ENCODE results near the gene RNF151.

The RNF151 gene

GRCh38 chr16:1976951-1977874 is 10.6 kb downstream of the RNF151 start:
- Histone ChIP-seq H2AK5ac (ENCODE audit: low read length) (no peak overlapping the region), H3K27ac (ENCODE audit: low read depth, low read length) (no peak overlapping the region), H3K23ac (ENCODE audit: low read length) (no peak overlapping the region), H3K4me1 (ENCODE audit: control insufficient read depth, low read depth, low read length) (no peaks in the 10 kb centered on the region), H3K4me2 (ENCODE audit: low read length) (no peak overlapping the region), H3K9ac (ENCODE audit: low read length) (no peak overlapping the region), H3K4ac (ENCODE audit: low read depth, low read length) (no peak overlapping the region), H2BK120ac (ENCODE audit: low read depth, low read length) (no peak overlapping the region), H4K8ac (ENCODE audit: low read depth, low read length) (no peak overlapping the region), H2BK5ac (ENCODE audit: low read length) (no peak overlapping the region), H2BK15ac (replicated peaks; ENCODE audit: low read depth) (no peak overlapping the region), H3K4me3 (ENCODE audit: low read length) (no peak overlapping the region), H3K79me2 (ENCODE audit: control insufficient read depth, insufficient read depth, low read length) (peaks cover 11% of the 10 kb centered on the region), H4K5ac (ENCODE audit: low read length) (no peak overlapping the region), H3K56ac (ENCODE audit: low read length) (no peak overlapping the region), H3K79me1 (ENCODE audit: low read length) (peaks cover 4% of the 10 kb centered on the region), H3K36me3 (ENCODE audit: control insufficient read depth, insufficient read depth, low read length) (peaks cover 4% of the 10 kb centered on the region), H3K27me3 (ENCODE audit: insufficient read depth, low read length, poor library complexity) (peaks cover 9% of the 10 kb centered on the region), H3K18ac (ENCODE audit: low read length) (no peak overlapping the region)
- no peak for DNase-seq
- WGBS (ENCODE audit: extremely low coverage, insufficient coverage, low lambda C conversion rate): no CpG with 5 or more reads among the region's 33 CpGs

GRCh38 chr16:1977875-1978268 is 11.2 kb downstream of the RNF151 start:
- no peak overlapping the region for H2AK5ac ChIP-seq (ENCODE audit: low read length)
- H3K9ac ChIP-seq (ENCODE audit: low read length): no peak overlapping the region
- H3K4ac ChIP-seq (ENCODE audit: low read depth, low read length): no peak overlapping the region
- H3K36me3 ChIP-seq (ENCODE audit: control insufficient read depth, insufficient read depth, low read length): peaks cover 4% of the 10 kb centered on the region
- H3K23ac ChIP-seq (ENCODE audit: low read length): no peak overlapping the region
- H3K4me2 ChIP-seq (ENCODE audit: low read length): no peak overlapping the region
- H2BK5ac ChIP-seq (ENCODE audit: low read length): no peak overlapping the region
- H3K79me2 ChIP-seq (ENCODE audit: control insufficient read depth, insufficient read depth, low read length): peaks cover 4% of the 10 kb centered on the region
- H3K79me1 ChIP-seq (ENCODE audit: low read length): peaks cover under 1% of the 10 kb centered on the region
- no peaks in the 10 kb centered on the region for H3K4me1 ChIP-seq (ENCODE audit: control insufficient read depth, low read depth, low read length)
- H3K4me3 ChIP-seq (ENCODE audit: low read length): no peak overlapping the region
- H3K27me3 ChIP-seq (ENCODE audit: insufficient read depth, low read length, poor library complexity): peaks cover 9% of the 10 kb centered on the region
- DNase-seq: no peak
- H4K5ac ChIP-seq (ENCODE audit: low read length): no peak overlapping the region
- no peak overlapping the region for H2BK120ac ChIP-seq (ENCODE audit: low read depth, low read length)
- no peak overlapping the region for H3K56ac ChIP-seq (ENCODE audit: low read length)
- H3K18ac ChIP-seq (ENCODE audit: low read length): no peak overlapping the region
- H3K27ac ChIP-seq (ENCODE audit: low read depth, low read length): no peak overlapping the region
- no CpG with 5 or more reads among the region's 18 CpGs for WGBS (ENCODE audit: extremely low coverage, insufficient coverage, low lambda C conversion rate)
- H4K8ac ChIP-seq (ENCODE audit: low read depth, low read length): no peak overlapping the region
- H2BK15ac ChIP-seq (replicated peaks; ENCODE audit: low read depth): no peak overlapping the region

GRCh38 chr16:1978476-1979120 is 11.9 kb downstream of the RNF151 start:
- Histone ChIP-seq H2AK5ac (ENCODE audit: low read length) (no peak overlapping the region), H3K4ac (ENCODE audit: low read depth, low read length) (no peak overlapping the region), H3K4me2 (ENCODE audit: low read length) (peak overlapping the region; percentile 14), H3K79me1 (ENCODE audit: low read length) (no peaks in the 10 kb centered on the region), H3K36me3 (ENCODE audit: control insufficient read depth, insufficient read depth, low read length) (peaks cover 4% of the 10 kb centered on the region), H2BK5ac (ENCODE audit: low read length) (no peak overlapping the region), H3K4me3 (ENCODE audit: low read length) (no peak overlapping the region), H3K27me3 (ENCODE audit: insufficient read depth, low read length, poor library complexity) (peaks cover 9% of the 10 kb centered on the region), H2BK120ac (ENCODE audit: low read depth, low read length) (no peak overlapping the region), H3K27ac (ENCODE audit: low read depth, low read length) (no peak overlapping the region), H3K4me1 (ENCODE audit: control insufficient read depth, low read depth, low read length) (peaks cover 3% of the 10 kb centered on the region), H4K8ac (ENCODE audit: low read depth, low read length) (no peak overlapping the region), H3K9ac (ENCODE audit: low read length) (peak overlapping the region; percentile 62), H2BK15ac (replicated peaks; ENCODE audit: low read depth) (no peak overlapping the region), H3K56ac (ENCODE audit: low read length) (peak overlapping the region; percentile 83), H3K23ac (ENCODE audit: low read length) (no peak overlapping the region), H3K79me2 (ENCODE audit: control insufficient read depth, insufficient read depth, low read length) (no peaks in the 10 kb centered on the region), H4K5ac (ENCODE audit: low read length) (no peak overlapping the region), H3K18ac (ENCODE audit: low read length) (no peak overlapping the region)
- no peak for DNase-seq
- WGBS (ENCODE audit: extremely low coverage, insufficient coverage, low lambda C conversion rate): no CpG with 5 or more reads among the region's 37 CpGs

GRCh38 chr16:1979271-1980029 is 12.8 kb downstream of the RNF151 start:
- WGBS (ENCODE audit: extremely low coverage, insufficient coverage, low lambda C conversion rate): no CpG with 5 or more reads among the region's 70 CpGs
- Histone ChIP-seq H3K4me1 (ENCODE audit: control insufficient read depth, low read depth, low read length) (peaks cover 3% of the 10 kb centered on the region), H3K79me2 (ENCODE audit: control insufficient read depth, insufficient read depth, low read length) (no peaks in the 10 kb centered on the region), H4K5ac (ENCODE audit: low read length) (no peak overlapping the region), H3K4me2 (ENCODE audit: low read length) (peak overlapping the region; percentile 15), H3K9ac (ENCODE audit: low read length) (peak overlapping the region; percentile 62), H2AK5ac (ENCODE audit: low read length) (no peak overlapping the region), H3K18ac (ENCODE audit: low read length) (no peak overlapping the region), H3K4ac (ENCODE audit: low read depth, low read length) (no peak overlapping the region), H3K23ac (ENCODE audit: low read length) (no peak overlapping the region), H2BK15ac (replicated peaks; ENCODE audit: low read depth) (no peak overlapping the region), H2BK5ac (ENCODE audit: low read length) (no peak overlapping the region), H3K56ac (ENCODE audit: low read length) (peak overlapping the region; percentile 83), H3K27ac (ENCODE audit: low read depth, low read length) (no peak overlapping the region), H3K79me1 (ENCODE audit: low read length) (no peaks in the 10 kb centered on the region), H3K36me3 (ENCODE audit: control insufficient read depth, insufficient read depth, low read length) (peaks cover 4% of the 10 kb centered on the region), H4K8ac (ENCODE audit: low read depth, low read length) (no peak overlapping the region), H3K27me3 (ENCODE audit: insufficient read depth, low read length, poor library complexity) (peaks cover 9% of the 10 kb centered on the region), H2BK120ac (ENCODE audit: low read depth, low read length) (no peak overlapping the region), H3K4me3 (ENCODE audit: low read length) (no peak overlapping the region)
- DNase-seq: peak; percentile 50

- no peak for DNase-seq
Observed at GRCh38 chr16:1980030-1980769, 13.5 kb downstream of the RNF151 start.

More at GRCh38 chr16:1980030-1980769, 13.5 kb downstream of the RNF151 start:
- Histone ChIP-seq H4K5ac (ENCODE audit: low read length) (no peak overlapping the region), H3K4me2 (ENCODE audit: low read length) (no peak overlapping the region), H3K79me1 (ENCODE audit: low read length) (peaks cover 5% of the 10 kb centered on the region), H3K27me3 (ENCODE audit: insufficient read depth, low read length, poor library complexity) (peaks cover 9% of the 10 kb centered on the region), H3K79me2 (ENCODE audit: control insufficient read depth, insufficient read depth, low read length) (peaks cover 2% of the 10 kb centered on the region), H3K4me3 (ENCODE audit: low read length) (no peak overlapping the region), H4K8ac (ENCODE audit: low read depth, low read length) (no peak overlapping the region), H2AK5ac (ENCODE audit: low read length) (no peak overlapping the region), H3K27ac (ENCODE audit: low read depth, low read length) (no peak overlapping the region), H3K4ac (ENCODE audit: low read depth, low read length) (no peak overlapping the region), H3K56ac (ENCODE audit: low read length) (no peak overlapping the region), H3K9ac (ENCODE audit: low read length) (peak overlapping the region; percentile 62), H2BK120ac (ENCODE audit: low read depth, low read length) (no peak overlapping the region), H3K4me1 (ENCODE audit: control insufficient read depth, low read depth, low read length) (peaks cover 3% of the 10 kb centered on the region), H3K23ac (ENCODE audit: low read length) (peak overlapping the region; percentile 20), H2BK15ac (replicated peaks; ENCODE audit: low read depth) (no peak overlapping the region), H2BK5ac (ENCODE audit: low read length) (no peak overlapping the region), H3K18ac (ENCODE audit: low read length) (no peak overlapping the region), H3K36me3 (ENCODE audit: control insufficient read depth, insufficient read depth, low read length) (no peaks in the 10 kb centered on the region)
- no CpG with 5 or more reads among the region's 53 CpGs for WGBS (ENCODE audit: extremely low coverage, insufficient coverage, low lambda C conversion rate)
